Activated CD4-positive, alpha-beta T cell treated with anti-CD3 and anti-CD28 coated beads for 4 hours (primary cell): ENCODE measurements around the gene CLDN19.
"Not testable (repeated sequence)": the region's sequence is repeated elsewhere in the genome, so short reads cannot be mapped to it uniquely, and the experiment has no call there.

ENCODE experiments used
- DNase-seq, 2 donors: peaks; one replicate each; pipeline ENCODE4 v3.0.0-alpha.2; 2020

CLDN19 gene

DNA sequence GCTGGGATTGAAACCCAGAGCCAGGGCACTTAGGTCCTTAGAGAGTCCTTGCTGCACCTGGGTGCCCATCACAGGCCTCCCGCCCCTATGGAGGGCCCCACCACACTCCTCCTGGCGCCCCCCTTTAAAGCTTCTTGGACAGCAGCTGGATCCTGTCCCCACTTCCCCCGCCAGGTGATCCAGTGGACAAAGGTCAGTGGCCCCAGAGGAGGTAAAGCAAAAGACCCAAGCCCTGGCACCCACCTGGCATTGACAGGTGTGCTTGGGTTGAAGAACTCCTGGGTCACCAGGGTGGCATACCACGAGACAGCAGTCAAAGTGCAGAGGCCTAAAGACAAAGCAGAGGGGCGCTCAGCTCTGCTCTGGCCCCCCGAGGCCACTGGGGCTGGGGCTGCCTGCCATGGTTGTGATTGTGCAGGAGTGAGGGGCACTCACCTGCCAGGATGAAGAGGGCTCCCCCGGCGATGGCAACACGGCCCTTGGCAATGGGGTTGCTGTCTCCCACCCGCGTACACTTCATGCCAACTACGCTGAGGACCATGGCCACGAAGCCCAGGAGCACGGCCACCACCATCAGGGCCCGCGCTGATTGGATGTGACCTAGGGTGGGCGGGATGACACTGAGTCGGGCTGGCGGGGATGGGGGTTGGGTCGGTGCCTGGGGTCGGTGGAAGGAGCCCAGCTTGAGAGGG is 1.9 kb downstream of the CLDN19 start:
- no peak for DNase-seq

- DNase-seq = no peak
Measured at GRCh38 chr1:42737257-42737656, 2.8 kb downstream of the CLDN19 start.

DNA sequence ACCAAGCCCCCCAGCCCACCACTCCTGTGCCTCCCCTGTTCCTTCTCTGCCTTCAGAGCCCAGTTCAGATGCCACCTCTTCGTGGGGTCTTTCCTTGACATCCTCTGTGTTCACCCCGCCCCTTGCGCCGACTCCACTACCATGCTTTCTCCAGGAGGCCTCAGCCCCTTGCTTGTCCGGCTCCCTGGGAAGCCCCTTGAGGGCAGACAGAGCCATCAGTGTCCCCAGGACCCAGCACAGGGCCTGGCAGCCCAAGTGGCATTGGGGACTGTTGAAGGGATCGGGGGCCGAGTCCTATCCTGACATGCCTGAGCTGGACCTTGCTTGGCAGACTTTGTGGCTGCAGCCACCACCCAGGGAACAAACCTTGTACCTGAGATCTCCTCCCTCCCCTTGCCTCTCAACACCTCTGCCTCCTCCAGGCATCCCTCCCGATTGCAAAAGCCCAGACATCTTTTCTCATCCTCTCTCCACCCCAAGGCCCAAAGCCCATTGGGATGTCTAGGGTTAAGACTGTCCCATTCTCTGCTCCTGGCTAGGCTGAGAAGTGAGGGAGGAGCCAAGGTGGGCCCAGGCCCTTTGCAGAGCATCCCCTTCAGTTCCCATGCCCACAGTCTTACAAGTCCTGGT is 3.4 kb downstream of the CLDN19 start:
- no peak for DNase-seq

- DNase-seq = no peak
Measured at GRCh38 chr1:42736152-42736551, 3.9 kb downstream of the CLDN19 start.

DNA sequence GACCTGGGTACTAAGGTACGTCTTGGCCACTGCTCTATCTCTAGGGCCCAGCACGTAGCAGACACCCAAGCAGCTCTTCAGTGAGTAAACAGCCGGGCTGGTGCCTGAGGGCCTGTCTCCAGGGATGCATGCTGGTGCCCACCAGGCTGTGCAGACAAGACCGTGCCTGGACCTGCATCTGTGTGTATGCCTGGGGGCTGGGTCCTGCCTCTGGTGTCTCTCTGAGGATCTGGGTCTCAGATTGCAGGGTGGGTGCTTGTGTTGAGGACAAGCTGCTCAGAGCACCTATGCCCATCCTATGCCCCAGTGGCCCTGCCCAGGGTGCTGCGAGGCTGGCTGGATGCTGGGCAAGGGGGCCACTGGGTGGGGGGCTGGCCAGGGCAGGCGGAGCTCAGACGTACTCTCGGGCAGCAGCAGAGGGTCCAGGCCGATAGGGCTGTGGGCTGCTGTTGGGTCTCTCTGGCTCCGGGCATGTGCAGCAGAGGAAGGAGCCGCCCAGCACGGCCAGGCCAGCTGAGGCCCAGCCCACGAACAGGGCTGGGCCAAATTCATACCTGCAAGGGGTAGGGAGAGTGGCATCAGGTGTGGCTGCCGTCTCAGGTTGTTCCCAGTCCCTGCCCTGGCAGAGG is 4.4 kb downstream of the CLDN19 start:
- DNase-seq = no peak

- no peak for DNase-seq
Measured at GRCh38 chr1:42735056-42735455, 5.0 kb downstream of the CLDN19 start.

GRCh38 chr1:42734201-42735035 is 5.6 kb downstream of the CLDN19 start:
- no peak for DNase-seq

DNA sequence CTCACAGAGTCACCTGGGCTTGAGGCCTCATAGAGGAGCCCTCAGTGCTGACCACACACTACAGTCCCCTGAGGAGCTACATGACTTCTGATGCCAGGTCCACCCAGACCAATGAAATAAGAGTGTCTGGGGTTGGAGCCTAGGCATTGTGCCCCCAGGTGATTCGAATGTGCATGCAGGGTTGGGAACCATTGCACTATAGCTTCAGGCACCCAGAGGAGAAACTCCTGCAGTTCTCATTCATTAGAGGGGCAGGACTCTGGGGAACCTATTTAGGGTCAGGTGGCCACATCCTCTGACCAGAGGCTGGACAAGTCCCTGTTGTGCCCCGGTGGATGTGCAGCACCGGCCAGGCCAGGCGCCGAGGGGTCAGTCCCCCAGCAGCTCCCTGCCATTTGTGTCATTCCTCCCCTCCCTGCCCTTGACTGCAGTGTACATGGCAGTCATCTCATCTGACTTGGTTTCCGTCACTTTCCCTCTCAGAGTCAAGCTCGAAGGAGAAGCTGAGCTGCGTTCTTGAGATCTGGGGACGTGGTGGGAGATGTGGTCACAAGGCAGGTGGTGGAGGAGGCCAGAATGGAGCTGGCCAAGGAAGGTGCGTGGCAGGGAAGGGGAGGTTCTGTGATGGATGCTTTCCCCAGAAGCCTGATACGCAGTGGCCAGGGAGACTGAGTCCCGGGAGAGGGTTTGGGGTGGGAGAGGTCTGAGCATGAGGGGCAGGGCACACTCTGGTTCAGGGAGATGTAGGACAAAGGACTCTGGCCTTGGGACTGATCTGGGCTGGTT is 6.4 kb downstream of the CLDN19 start:
- no peak for DNase-seq

GRCh38 chr1:42732126-42732680 is 7.8 kb downstream of the CLDN19 start:
- no peak for DNase-seq

DNA sequence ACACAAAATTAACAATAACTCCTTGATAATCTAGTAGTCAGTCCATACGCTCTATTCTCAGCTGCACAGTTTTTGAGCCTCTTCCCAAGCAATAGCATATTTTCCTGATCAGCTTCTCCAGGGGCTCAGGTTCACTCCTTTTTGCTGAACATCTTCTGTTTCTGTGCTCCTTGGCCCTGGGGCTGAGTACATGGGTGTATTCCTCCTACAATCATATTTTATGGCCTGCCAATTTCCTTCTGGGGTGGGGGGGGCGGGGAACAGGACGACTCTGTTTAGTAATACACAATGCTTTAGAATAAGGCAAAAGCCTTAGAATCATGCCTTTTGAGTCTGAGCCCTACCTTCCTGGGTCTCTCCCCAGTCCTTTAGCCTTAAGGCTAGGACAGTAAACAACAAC is 8.5 kb downstream of the CLDN19 start:
- DNase-seq = no peak

- DNase-seq = peak; percentile 38 to 49
Measured at GRCh38 chr1:42730988-42731387, 9.0 kb downstream of the CLDN19 start.

- DNase-seq = no peak
Measured at GRCh38 chr1:42730002-42730401, 10.0 kb downstream of the CLDN19 start.

- not testable (repeated sequence) for DNase-seq
Measured at GRCh38 chr1:42725820-42726219, 14.2 kb downstream of the CLDN19 start.

DNA sequence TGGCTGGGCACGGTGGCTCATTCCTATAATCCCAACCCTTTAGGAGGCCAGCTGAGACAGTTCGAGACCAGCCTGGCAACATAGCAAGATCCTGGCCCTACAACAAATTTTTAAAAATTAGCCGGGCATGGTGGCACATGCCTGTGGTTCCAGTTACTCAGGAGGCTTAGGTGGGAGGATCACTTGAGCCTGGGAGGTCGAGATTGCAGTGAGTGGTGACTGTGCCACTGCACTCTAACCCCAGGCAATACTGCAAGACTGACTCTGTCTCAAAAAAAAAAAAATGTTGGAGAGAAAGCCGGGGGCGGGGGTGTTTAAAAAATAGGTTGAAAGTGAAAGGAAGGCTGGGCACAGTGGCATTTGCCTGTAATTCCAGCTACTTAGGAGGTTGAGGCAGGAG is 16.5 kb downstream of the CLDN19 start:
- no peak for DNase-seq

DNA sequence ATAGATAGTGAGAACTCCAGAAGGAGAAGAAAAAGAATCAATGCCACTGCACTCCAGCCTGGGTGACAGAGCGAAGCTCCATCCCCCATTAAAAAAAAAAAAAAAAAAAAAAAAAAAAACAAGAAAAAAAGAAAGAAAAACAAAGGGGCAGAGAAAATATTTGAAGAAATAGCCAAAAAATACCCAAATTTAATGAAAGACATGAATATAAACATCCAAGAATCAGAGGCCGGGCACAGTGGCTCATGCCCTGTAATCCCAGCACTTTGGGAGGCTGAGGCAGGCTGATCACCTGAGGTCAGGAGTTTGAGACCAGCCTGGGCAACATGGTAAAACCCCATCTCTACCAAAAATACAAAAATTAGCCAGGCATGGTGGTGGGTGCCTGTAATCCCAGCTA is 17.6 kb downstream of the CLDN19 start:
- DNase-seq = not testable (repeated sequence)

DNA sequence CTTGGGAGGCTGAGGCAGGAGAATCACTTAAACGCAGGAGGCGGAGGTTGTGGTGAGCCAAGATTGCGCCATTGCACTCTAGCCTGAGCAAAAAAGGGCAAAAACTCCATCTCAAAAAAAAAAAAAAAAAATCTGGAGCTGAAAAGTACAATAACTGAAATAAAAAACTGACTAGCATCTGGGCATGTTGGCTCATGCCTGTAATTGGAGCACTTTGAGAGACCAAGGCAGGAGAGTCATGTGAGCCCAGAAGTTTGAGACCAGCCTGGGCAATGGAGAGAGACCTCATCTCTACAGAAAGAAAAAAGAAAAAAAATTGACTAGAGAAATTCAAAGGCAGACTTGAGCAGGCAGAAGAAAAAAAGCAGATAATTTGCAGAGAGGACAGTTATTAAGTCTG is 18.1 kb downstream of the CLDN19 start:
- no peak for DNase-seq

DNA sequence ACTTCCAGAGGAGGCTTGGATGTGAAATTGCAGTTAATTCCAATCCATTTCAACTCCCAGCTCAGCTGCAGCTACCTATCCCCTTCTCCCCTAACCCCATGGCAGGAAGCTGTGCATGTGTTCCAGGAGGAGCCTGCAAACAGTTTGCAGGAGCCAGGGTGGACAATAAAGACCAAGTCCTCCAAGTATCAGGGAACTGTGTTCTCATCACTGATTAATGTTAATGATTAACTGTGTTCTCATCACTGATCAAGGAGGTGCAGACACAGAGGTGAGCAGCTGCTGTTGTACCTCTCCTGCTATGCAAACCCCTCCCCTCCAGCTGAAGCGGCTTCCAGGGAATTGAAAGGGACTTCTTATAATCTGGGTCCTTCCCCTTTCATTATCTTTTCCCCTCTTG is 19.2 kb downstream of the CLDN19 start:
- DNase-seq = no peak

GRCh38 chr1:42714441-42714840 is 25.6 kb downstream of the CLDN19 start:
- not testable (repeated sequence) for DNase-seq

GRCh38 chr1:42713293-42713692 is 26.7 kb downstream of the CLDN19 start:
- no peak for DNase-seq

DNA sequence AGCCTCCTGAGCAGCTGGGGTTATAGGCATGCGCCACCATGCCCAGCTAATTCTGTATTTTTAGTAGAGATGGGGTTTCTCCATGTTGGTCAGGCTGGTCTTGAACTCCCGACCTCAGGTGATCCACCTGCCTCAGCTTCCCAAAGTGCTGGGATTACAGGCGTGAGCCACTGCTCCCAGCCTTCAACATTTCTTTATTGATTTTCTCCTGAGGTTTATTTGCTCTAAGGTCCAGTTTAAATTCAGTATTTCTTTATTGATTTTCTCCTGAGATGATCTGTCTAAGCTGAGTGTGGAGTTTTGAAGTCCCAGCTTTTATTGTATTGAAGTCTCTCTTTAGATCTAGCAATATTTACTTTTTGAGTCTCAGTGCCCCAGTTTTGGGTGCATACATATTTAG is 27.2 kb downstream of the CLDN19 start:
- not testable (repeated sequence) for DNase-seq

DNA sequence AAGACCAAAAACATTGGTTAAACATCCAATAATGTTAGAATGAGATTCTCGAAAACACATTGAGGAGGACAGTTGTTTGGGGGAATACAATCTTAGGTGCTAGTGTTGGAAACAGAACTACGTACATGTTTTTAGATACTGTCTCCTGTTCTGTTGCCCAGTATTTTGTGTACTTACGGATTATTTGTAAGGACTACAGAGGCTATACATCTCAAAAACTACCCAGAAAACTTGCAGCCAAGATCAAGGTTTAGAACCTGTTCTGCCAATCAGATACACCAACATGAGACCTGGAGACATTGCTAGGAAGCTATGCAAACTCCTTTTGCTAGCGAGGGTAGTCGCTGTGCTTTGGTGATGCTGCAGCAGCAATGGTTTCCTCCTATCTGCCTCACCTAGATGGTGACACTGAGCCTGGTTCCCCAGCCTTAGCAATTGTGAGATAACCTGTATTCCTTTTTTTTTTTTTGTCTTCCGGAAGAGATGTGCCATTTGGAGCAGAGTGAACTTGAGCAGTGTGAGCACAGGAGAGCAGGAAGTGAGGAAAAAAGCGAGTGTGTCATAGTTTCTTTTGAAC is 36.1 kb downstream of the CLDN19 start:
- no peak for DNase-seq

GRCh38 chr1:42700006-42700405 is 40.0 kb downstream of the CLDN19 start:
- DNase-seq = no peak
